Measurements from ENCODE around the gene SHANK1.

- TF ChIP-seq EZH2 (IDR thresholded peaks at IDR 0.05; ENCODE audit: insufficient read depth, poor library complexity, severe bottlenecking) (no peak), EZH2phosphoT487 (IDR thresholded peaks at IDR 0.05; ENCODE audit: insufficient read depth, low read depth) (no peak)
Measured at GRCh38 chr19:50668879-50669278, 50.7 kb downstream of the SHANK1 start.
